ENCODE data around the gene TMEM43.
A peak's percentile ranks its signal among the peaks of the same experiment; 100 is the strongest.

The TMEM43 gene

DNA sequence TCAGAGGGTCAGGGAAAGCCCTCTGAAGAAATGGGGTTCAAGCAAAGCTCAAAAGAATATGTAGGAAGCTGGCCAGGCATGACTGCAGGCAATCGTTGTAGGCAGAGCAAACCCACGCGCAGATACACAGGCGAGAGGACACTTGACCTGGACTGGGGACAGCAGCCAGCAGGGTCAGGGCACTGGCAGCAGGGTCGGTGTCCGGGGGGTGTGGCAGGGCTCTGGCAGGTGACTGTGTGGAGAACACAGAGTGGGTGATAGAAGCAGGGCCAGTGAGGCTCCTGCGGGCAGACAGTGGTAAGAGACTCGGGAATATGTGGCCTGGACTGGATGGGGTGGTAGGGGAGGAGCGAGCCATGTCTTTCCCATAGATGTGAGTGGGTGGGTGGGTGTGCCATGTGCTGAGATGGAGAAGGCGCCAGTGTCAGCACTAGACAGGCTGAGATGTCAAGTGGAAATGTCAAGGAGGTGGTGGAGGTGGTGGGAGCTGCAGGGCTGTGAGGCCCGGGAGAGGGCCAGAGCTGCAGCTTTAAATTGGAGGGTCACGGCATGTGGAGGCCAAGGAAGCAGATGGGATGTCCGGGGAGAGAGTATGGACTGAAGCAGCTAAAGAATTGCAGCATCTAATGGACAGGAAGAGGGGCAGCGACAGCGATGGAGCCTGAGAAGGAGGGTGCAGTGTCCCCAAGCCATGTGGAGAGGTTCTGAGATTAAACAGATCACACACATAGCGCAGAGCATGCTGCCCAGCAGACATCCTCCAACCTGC is 13.4 kb downstream of the TMEM43 start:
- DNase-seq (ENCODE audit: low spot score), result no peak

DNA sequence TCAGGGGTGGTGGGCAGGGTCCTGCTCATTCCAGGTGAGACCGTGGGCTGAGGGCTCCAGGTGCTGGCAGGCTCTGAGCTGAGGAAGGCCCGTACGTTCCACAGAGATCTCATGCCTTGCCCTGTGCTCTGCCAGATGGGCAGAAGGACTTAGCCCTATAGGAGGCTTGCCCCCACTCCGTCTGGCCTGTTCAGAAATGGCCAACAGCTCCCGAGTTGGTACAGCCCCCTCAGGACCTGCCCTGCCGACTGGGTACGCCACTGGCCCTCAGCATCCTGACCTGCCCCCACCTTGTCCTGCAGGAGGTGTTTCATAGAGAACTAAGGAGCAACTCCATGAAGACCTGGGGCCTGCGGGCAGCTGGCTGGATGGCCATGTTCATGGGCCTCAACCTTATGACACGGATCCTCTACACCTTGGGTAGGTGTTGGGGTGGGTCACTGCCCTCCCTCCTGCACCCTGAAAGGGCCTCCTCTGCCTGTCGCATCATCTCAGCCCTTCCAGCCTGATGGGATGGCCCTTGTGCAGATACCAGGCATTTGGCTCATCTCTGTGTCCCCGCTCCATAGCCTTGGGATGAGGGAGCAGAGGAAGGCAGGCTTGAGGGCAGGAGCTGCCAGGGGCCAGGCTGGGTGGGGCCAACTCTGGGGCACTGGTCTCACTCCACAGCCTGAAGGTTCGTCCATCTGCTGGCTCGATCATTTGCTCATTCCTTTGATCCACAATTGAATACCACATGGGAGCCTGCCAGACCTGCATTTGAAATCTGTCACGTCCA is 14.2 kb downstream of the TMEM43 start:
- no peak for DNase-seq (ENCODE audit: low spot score)

DNA sequence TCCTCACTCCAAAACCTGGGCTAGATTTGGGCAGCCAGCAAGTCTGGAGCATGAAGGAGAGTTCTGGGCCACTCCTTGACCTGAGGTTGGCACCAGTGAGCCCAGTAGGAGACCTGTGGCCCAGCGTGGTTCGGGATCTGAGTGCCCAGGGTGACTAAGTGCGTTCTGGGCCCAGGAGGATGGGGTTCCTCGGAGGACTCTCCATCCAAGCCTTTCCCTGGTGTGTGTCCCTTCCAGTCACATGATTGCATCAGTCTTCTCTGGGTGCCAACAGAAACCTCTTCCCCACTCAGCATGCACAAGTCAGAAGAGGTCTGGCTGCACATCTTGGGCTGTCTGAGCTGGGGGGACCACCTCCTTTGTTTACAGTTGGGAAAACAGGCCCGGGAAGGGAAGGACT is 14.9 kb downstream of the TMEM43 start:
- DNase-seq (ENCODE audit: low spot score), result no peak

DNA sequence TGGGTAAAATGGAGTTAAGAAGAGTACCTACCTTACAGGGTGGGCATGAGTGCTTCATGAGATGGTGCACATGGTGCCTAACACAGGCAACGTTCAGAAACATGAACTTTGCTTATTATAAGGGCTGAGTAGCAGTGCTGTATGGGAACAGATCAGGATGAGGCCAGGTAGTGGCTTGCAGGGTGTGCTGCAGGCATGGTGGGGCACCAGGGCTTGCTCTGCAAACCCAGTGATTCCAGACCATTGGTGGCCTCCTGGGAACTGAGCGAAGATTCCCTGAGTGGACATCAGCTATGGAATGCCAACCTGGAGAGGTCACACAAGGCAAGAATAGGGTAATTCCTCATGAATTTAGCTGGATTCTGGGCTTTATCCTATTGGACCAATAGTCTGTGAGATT is 15.8 kb downstream of the TMEM43 start:
- no peak for DNase-seq (ENCODE audit: low spot score)

DNA sequence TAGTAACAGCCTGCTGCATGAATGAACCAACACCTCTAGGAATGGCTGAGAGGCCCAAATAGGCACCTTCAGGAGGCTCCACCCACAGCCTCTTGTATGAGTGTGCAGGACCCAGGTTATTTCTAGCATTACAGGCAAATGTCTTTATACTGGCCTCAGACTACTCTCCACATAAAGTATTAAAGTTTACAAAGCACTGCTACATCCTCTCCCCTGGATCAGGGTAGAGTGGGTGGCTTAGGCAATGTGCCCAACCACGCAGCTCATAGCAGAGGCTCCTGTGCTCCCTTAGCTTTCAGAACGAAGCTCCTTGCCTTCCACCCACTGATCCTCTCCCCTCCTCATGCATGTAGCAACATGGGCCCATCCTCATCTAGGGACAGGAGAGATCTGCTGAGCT is 16.3 kb downstream of the TMEM43 start:
- DNase-seq (ENCODE audit: low spot score), result no peak

DNA sequence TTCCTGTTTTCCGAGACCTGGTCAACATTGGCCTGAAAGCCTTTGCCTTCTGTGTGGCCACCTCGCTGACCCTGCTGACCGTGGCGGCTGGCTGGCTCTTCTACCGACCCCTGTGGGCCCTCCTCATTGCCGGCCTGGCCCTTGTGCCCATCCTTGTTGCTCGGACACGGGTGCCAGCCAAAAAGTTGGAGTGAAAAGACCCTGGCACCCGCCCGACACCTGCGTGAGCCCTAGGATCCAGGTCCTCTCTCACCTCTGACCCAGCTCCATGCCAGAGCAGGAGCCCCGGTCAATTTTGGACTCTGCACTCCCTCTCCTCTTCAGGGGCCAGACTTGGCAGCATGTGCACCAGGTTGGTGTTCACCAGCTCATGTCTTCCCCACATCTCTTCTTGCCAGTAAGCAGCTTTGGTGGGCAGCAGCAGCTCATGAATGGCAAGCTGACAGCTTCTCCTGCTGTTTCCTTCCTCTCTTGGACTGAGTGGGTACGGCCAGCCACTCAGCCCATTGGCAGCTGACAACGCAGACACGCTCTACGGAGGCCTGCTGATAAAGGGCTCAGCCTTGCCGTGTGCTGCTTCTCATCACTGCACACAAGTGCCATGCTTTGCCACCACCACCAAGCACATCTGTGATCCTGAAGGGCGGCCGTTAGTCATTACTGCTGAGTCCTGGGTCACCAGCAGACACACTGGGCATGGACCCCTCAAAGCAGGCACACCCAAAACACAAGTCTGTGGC is 16.9 kb downstream of the TMEM43 start:
- no peak for DNase-seq (ENCODE audit: low spot score)

DNA sequence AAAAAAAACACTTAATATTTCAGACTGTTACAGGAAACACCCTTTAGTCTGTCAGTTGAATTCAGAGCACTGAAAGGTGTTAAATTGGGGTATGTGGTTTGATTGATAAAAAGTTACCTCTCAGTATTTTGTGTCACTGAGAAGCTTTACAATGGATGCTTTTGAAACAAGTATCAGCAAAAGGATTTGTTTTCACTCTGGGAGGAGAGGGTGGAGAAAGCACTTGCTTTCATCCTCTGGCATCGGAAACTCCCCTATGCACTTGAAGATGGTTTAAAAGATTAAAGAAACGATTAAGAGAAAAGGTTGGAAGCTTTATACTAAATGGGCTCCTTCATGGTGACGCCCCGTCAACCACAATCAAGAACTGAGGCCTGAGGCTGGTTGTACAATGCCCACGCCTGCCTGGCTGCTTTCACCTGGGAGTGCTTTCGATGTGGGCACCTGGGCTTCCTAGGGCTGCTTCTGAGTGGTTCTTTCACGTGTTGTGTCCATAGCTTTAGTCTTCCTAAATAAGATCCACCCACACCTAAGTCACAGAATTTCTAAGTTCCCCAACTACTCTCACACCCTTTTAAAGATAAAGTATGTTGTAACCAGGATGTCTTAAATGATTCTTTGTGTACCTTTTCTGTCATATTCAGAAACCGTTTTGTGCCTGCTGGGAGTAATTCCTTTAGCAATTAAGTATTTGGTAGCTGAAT is 17.9 kb downstream of the TMEM43 start:
- DNase-seq (ENCODE audit: low spot score), result no peak

DNA sequence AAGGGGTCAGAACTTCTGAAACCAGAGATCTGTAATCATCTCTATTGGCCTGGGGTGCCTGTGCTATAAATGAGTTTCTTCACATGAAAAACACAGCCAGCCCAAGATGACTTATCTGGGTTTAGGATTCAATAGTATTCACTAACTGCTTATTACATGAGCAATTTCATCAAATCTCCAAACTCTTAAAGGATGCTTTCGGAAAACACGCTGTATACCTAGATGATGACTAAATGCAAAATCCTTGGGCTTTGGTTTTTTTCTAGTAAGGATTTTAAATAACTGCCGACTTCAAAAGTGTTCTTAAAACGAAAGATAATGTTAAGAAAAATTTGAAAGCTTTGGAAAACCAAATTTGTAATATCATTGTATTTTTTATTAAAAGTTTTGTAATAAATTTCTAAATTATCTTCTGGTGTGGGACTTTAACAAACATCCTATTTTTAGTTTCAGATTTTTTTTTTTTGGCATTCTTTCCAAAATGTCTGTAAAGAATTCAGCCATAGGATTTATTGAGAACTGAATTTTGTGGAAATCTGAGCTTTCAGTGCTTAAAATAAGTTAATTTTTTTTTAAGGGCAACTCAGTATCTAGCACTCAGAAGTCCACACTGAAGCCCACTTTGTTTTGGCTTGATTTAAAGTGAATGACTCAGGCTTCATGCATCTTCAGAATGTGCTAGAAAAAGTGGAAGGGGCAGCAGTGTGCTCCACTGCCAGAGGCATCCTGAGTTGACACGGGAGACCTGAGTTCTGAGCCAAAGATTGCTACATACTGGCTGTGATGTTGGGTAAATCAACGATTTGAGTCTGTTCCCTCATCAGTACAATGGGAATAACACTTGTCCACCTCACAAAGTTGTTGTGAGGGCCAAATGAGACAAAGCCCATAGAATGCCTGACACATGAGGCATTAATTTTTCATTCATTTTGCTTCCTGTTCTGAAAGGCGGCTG is 18.7 kb downstream of the TMEM43 start:
- DNase-seq (ENCODE audit: low spot score), result no peak

DNA sequence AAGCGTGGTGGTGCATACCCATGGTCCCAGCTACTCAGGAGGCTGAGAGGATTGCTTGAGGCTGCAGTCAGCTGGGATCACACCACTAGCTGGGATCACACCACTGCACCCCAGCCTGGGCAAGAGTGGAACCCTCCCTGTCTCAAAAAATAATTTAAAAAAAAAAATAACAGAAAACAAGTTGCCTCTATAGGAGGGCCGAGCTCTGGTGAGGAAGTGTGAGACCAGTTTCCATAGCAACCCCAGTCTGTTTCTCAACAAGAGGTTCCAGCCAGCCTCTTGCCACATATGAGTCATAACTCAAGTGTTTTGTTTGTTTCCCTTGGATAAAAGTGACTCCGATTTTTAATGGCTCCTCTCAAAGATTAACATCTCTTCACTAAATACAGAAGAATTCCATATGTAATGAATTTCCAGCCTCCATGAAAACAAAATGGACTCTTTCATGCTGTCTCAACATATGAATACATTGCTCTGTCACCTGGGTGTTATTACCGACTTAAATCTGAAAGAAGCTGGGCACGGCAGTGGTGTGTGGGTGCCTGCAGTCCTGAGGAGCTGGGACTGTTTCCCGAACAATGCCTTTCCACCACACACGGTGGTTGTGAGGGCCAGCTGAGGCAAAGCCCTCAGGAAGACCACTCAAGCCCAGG is 19.7 kb downstream of the TMEM43 start:
- no peak for DNase-seq (ENCODE audit: low spot score)

DNA sequence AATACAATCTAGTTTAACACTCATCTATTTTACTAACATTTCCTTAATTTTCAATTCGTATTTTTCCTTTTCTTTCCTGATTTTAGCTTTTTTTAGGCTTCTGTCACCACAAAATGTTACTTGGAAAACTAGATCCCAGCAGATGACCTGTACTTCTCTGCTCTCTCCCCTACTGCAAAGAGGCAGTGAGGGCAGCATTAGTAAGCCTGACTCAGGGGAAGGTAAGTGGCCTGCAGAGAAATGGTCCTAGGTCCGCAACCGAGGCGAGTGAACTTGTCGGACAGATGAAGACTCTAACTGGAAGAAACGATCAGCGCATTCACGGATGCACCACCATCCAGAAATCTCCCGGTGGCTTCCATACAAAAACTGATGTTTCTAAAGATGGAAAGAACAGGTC is 20.4 kb downstream of the TMEM43 start:
- no peak for DNase-seq (ENCODE audit: low spot score)

DNA sequence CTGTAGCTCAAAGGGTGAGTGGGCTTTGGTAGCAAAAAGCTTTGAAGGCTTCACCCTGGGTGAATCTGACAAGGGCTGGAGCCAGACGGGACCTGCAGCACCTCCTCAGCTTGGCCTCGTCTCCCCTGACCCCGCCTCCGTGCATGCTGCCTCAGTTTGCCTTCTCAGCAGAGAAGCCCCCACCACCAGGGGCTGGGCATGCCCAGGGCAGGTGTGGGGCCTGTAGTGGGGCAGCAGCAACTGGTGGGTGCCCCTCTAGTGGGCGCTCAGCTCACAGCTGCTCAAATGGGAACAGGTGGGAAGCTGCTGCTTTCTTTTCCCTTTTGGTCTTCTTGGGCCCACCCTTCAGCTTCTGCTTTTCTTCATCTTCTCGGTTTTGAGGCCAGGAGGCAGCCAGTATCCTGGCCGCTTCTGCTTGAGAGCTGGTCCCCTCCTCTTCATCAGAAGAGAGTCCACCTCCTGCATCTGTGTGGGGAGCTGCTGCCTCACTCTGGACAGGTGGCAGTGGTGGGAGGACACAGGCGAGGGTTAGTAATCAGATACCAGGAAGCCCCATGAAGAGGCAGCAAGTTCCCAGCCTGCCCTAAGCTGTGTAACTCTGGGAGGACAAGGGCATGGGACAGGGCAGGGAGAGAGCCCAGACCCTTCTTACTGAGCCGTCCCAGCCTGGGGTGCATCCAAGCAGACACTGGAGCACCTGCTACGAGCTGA is 21.0 kb downstream of the TMEM43 start:
- DNase-seq (ENCODE audit: low spot score), result no peak

DNA sequence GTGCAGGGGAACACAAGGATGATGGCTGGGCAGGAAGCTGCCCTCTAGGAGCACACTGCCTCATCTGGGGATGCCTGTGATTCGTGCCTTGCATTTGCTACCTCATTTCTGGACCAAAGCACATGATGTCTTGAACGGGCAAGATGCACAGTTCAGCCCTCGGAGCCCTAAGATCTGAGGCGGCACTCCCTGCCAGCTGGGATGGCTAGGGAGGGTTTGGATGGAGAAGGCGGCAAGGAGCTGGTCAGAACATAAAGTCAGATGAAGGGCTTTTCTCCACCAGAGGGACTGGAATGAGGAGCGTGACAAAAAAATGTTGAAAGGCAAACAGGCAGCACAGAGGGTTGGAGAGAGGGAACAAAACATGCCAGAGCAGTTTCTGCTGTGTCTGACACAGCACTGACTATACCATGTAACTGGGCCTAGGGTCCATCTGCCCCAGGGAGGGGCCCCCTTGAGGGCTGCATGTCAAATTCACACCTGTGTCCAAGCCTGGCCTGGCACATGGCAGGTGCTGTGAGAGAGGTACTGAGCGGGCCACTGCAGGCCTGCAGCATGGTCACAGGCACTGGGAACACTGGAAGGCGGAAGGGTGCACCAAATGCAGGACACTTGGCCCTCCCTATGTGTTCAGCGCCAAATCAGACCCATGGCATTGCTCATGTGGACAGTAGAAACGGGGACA is 21.7 kb downstream of the TMEM43 start:
- no peak for DNase-seq (ENCODE audit: low spot score)

DNA sequence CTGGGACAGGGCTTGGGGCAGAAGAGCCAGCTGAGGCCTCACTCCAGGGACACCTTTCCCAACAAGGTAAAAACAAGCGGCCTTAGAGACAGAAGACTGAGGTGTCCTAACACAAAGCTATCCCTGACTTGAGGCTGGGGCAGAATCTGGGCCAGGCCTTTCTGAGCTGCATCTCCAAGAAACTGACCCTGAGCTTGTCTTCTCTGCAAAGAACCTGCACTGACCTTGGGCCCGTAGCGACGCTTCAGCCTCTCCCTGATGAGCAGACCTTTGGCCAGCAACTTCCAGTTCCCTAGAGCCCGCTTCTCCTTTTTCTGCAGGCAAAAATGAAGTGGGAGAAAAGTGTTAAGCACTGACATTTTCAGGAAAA is 22.2 kb downstream of the TMEM43 start:
- DNase-seq (ENCODE audit: low spot score), result no peak

DNA sequence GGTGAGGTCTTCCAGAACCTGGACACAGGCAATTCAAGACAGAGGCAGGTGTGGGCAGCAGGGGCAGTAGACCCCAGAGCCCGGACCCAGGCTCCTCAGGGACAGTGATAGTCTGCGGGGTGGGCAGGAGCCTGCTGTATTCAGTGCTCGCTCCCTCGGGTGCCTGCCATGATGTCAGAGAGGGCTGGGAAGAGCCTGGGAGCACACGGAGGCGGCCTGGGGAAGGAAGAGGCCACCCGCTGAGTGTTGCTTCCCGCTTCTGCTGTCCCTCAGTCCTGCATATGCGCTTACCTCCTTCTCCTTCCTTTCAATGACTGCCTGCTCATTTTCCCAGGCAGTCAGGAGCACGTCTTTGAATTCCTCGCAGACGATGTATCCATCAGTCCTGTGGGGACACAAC is 22.8 kb downstream of the TMEM43 start:
- DNase-seq (ENCODE audit: low spot score), result no peak

DNA sequence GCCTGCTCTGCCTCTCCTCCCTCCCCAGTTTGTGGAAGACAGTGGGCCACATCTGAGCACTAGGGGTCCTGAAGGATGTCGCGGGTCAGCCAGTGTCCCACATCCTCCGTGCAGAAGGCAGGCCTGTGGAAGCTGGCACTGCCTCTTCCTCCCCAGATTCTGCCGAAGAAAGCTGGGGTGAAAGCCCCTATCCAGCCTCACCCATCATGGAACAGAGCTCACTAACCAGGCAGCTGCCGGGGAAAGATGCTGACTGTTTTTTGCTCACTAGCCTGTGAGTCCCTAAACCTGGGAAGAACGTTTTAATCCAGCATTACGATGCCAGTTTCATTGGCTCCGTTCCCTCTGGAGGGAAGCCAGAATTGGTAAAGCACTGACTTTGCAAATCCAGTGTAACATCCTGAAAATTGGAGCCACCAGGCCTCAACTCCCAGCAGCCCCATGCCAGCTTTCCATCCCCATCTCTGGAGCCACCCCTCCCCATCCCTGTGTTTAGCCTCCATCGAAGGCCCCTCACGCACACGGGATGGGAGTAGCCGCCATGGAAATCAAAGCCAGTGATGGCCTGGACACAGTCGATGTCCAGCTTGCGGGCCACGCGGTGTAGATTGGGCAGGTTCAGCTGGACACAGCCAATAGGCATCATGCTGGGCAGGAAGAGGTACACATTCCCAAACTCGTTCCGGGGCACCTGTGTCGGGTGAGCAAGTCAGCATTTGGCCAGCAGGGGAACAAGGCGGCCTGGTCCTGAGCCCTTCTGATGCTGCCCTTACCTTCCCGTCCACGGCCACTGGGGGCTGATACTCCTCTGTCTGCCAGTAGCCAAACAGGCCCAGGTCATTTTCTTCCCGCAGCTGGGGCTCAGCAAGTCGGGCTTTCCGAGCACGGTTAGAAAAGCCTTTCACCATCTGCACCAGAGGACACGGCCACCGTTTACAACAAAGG is 23.5 kb downstream of the TMEM43 start:
- peak; percentile 56 for DNase-seq (ENCODE audit: low spot score)

DNA sequence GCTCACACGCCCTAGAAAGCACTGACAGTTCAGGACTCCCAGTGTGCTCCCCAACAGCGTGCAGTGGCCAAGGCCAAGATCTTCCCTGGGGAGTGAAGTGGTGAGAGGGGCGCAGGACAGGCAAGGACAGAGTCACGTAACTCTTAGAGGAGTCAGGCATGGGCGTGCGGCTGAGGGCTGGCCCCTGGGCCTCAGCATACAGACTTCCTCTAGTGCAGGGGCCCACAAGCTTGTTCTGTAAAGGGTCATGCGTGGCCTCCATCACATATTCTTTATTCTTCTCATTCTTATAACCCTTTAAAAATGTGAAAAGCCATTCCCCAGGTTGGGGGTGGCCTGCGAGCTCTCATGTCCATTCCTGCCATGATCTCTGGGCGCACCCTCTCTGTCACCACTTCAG is 25.2 kb downstream of the TMEM43 start:
- no peak for DNase-seq (ENCODE audit: low spot score)

DNA sequence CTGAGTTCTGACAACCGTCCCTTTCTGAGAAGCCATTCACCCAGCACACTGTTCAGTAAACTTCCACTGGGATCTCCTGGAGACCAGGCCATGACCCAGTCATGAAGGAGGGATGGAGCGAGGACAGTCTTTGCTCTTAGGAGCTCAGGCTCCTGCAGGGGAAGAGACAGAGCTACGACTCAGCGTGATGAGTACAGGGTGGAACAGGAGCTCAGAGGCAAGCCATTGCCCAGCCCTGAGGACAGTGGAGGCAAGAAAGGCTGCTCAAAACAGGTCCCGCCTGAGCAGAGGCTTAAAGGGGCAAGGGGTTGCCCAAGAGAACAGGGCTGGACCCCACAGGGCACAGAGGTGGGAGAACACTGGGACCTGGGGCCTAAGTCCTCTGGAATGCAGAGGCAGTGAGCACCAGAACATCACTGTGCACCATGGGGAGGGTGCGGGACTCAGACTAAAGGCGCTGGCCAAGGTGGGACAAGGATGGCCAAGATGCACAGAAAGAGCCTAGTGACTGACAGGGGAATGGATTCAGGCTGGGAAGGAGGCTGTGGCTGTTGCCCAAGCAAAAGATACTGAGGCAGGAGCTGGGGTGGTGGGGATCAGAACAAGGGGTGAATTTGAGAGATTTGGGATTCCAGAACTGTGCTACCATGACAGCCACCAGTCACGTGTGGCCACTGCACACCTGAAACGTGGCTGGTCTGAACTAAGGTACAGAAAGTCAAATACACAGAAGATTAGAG is 25.8 kb downstream of the TMEM43 start:
- no peak for DNase-seq (ENCODE audit: low spot score)

All from D341Med (cell line).